ENCODE data around the gene IRF2BP2.
A peak's percentile ranks its signal among the peaks of the same experiment; 100 is the strongest.
"Not testable (repeated sequence)": the region's sequence is repeated elsewhere in the genome, so short reads cannot be mapped to it uniquely, and the experiment has no call there.

Gene IRF2BP2

DNA sequence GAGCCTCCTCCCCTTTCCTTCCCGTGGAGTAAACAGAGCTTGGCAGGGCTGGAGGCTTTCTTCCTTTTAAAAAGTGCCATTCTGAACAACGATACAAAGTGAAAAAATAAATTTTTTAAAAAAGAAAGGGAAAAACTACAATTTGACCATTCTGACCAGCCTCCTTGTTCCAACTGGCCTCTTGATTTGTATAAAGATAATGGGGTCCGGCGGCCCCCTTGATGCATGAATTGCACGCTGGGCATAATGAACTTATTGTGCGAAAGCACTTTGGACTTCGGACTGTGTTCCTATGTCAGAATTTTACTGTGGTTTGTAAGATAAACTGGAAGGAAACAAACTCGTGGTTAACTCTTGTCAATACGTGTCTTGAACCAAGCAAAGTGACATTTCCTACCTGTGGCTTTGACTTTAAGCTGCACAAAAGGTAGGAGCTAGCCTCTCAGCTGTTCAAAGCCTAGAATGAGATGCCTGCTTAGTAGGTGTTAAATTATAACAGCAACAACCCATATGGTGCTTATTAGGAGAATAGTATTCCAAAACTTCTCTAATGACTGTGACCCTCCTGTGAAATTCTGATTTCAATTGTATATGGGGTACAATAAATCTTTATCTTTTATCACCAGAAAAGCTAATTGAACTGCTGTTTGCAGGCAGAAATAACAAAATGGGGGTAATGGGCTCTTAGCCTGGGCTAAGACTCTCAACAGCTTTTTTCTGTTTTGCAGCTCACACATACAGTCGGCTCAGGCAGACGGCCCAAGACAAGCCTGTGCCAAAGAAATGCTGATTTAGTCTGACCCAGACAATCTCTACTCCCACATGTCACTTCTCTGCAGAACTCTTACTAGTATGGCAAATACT, 9.3 kb downstream of the IRF2BP2 start:
- peak; percentile 61 for DNase-seq

DNA sequence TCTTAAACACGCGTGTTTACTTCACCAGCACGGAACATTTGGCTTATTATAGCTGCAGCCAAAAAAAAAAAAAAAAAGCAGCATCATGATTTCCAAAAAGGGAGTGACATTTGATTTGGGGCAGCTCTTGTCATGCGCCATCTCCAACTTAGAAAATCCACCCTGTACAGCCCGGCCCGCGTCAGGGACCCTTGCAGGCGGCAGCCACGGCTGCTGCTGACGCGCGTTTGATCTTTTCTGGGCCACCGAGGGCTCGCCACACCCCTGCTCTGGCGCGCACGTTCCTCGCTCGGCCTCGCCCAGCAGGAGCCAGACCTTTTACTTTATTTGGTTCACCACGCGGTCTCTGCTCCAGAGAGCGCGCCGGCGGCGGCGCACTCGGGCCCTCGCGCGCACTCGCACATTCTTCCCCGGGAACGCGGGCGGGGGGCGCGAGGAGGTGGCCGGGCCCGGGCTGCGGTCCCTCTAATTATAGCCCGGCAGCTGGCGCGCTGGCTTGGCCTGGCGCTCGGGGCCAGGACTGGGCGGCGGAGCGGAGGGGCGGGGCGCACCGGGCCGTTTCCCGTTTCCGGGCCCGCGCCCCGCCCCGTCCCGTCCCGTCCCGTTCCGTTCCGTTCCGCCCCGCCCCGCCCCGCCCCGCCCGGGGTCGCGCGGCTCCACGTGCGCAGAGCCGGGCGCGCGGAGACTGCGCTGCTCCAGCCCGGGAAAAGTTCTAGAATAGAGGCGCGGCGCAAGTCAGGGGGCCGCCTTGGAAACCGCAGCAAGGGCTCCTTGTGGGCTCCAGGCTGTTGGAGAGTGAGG, 10.2 kb downstream of the IRF2BP2 start:
- peak; percentile 94 for DNase-seq

DNA sequence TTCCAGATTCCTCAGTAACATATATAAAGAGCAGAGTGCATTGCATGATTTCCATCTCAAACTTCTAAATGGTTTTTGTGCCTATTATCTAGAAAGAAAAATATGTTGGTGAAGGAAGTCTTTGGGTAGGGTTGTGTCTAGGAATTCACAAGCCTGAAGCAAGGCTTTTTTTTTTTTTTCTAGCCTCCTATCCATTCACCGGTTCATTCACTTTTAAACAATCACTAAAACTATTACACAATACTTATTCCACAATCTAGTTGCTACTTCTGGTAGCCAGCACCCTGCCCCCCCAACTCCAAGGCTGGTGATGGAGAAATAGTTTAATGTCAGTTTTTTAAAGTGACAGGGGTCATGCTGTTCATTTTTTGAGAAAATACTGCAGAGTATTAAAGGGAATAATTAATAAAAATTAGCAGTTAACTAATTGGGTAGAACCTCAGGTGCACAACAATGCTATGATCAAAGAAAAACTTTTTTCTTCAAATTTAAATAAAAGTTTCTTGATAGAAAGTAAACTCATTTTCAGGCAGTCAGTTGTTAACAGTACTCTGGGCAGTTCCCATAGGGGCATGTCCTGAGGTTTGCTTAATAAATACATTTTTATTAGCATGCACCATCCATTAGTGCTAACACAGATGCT, 10.9 kb downstream of the IRF2BP2 start:
- peak; percentile 70 for DNase-seq

DNA sequence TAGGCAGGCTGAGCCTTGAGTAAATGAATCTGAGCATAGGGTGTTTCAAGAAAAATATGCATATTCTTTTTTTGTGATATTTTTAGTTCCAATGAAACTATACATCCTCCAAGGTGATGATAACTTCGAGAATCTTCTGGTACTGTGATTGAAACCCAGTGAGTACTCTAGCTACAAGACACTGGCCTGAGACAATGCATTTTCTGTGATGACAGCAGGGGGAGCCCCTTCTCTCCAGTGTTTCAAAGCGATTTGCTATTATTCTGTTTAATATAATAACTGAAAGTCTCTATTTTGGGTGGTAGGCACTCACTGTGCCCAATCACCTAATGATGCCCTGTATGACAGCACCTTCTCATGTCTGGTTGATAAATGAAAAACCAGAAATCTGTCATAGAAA, 12.1 kb downstream of the IRF2BP2 start:
- DNase-seq = peak; percentile 87

DNA sequence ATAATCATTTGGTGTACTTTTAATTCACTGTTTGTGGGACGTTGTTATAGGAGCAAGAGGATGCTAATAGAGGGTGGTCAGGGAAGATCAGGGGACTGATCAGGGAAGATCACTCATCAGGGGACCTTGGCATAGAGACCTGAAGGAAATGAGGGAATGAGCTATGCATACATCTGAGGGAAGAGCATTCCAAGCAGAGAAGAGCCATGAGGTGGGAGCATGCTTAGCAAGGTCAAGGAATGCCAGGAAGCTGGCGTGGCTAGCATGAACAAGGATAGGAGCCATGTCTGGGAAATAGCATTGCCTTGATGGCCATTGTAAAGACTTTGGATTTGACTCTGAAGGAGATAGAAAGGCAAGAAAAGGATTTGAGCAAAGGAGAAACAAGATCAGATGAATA, 14.1 kb downstream of the IRF2BP2 start:
- DNase-seq = no peak

DNA sequence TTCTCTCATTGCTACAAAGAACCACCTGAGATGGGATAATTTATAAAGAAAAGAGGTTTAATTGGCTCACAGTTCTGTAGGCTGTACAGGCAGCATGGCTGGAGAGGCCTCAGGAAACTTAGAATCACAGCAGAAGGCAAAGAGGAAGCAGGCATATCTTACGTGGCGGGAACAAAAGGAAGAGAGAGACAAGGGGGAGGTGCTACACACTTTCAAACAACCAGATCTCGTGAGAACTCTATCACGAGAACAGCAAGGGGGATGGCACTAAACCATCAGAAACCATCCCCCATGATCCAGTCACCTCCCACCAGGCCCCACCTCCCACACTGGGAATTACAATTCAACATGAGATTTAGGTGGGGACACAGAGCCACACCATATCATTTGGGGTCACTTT, 15.4 kb downstream of the IRF2BP2 start:
- DNase-seq = not testable (repeated sequence)

DNA sequence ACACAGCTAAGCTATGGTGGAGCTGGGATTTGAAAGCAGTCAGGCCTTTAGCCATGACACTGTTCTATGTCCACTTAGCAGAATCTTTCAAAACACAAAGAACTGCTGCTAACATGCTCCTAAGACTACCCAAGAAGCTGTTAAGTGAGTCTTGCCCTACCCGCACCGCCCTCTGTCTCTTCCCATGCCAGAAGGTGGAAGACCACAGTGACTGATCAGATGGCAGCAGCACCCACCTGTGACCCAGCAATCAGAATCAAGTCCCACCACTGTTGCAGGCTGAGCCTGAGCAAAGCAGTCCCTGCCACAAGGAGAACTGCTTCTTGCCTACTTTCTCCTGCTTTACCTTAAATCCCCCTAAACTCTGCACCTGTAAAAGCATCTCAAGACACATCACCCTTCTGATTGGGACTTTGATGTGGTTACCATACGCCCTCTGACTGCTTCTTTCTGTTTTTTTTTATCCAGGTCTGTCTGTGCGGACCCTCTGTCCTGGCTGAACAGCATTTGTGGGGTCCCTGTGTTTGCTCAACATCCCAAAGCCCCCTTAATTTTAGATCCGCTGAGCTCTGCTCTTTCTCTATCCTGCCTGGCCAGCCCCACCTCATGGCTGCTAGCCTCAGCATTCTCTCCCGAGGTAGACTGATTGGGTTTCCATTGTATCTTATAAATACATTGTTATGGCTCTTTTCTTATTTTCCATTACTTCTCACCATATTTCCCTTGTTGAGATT, 16.0 kb downstream of the IRF2BP2 start:
- DNase-seq = no peak

DNA sequence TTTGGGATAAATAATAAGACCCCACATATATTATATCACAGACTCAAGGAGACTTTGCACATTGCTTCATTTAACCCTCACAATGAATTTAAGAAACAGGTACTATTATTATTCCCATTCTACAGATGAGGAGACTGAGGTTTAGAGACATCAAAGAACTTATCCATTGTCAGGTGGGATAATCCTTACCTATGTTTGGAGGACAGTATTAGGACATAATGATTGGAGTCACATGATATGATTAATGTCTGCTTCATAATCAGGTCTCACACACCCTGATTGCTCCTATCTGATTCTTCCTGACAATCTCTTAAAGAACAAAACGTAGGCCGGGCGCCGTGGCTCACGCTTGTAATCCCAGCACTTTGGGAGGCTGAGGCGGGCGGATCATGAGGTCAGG, 16.9 kb downstream of the IRF2BP2 start:
- no peak for DNase-seq

DNA sequence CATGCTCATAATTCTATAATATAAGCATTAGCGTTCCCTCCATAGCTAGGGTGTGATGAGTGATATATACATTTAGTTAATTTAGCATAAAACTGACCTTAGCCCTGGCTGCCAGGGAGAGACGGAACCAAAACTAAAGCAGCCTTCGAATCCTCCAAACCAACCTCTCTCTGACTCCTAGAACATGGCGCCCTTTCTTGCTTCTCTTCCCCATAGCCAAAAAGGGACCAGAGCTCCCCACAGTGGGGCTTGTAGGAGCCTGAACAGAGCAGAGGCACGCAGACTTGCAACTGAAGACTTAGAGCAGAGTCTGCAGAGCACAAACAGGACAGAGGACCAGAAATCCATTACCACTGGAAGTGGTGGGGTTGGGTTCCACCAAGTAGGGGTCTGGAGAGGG, 17.7 kb downstream of the IRF2BP2 start:
- peak; percentile 36 for DNase-seq

DNA sequence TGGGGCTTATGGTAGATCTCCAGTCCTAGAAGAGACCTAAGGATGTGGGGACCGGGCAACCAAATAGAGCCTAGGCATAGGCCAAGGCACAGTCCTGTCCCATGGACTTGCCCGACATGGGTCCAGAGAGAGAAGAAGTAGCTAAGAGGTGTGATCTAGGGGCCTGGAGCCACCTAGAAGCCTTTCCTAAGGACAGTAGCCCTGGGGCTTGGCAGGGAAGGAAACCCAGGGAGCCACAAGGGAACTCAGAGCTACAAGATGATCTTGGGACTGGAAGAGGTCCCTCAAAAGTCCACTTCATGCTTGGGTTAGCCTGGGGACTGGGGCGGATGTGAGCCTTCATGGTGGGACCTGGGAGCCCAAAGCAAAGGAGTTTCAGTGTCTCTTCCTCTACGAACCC, 18.8 kb downstream of the IRF2BP2 start:
- DNase-seq = no peak

DNA sequence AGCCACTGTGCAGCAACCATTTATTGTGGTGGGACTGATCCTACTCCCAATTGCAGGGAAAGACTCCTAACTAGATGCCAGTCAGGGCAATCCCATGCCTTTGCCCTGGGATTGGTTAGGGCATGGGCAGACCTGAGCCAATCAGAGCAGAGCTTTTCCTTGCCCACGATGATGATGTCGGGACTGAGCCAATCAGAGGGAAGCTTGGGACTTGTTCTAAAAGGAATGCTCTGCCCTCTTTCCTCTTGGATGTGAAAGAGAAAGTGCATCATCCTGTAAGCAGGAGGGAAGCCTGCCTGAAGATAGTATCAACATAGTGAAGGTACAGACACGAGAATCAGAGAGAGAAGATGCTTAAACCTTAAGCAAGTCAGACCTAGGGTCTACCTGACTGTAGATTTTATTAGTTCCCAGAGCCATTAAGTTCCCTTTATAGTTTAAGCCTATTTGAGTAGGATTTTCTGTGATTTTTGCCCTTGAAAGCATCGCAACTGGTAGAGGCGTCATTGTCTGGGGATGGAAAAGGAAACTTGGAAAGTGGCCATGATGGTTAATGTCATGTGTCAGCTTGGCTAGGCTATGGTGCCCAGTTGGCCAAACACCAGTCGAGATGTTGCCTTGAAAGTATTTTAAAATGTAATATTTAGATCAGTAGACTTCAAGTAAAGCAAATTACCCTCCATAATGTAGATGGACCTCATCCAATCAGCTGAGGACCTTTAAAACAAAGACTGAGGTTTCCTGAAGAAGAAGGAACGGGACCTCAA, 19.9 kb downstream of the IRF2BP2 start:
- DNase-seq = no peak

DNA sequence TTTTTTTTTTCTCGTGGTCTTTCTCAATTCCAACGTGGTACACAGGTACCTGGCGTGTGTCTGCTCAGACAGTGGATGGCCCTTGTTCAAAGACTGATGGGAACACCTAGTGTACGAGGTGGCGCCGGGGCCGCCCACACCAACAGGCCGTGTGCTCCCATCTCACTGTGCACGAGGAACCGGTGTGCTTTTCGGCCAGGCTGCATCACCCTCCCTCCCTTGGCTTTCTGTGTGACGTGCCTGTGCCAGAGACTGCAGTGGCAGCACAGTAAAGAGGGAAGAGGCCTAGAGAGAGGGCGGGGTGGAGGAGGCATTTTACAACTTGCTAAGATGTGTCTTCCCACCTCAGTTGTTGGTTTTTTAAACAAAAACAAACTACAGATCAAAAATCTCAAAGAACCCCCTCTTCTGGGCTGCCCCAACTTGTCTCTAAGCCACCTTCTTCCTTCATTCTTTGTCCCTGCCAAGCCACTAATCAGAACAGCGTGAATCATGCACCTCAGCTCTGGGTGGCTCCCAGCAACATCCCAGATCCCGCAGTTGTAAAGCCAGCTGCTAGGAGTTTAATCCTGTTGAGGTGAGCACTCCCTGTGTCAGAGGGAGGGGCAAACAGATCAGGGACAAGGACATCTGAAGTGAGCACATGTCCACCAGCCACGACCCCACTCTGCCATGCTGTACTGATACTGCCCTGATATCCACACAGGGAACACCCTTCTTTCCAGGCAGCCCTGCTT, 20.7 kb downstream of the IRF2BP2 start:
- DNase-seq = peak; percentile 12

DNA sequence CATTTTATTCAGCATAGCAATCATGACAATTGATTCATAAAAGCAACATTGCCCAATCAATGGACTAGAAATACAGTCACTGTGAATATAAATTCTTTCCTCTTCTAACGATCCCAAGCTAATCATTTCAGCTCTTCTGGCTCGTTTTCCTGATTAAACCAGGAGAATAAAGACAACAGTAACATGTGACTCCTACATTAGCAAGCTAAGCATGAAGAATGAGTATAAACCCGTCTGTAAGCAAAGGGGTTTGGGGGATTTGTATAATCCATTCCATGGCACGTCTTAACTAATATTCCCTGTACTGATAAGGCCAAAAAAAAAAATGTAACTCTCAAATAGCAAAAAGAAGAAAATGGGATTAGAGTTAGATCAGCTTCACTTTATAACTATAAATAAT, 21.6 kb downstream of the IRF2BP2 start:
- DNase-seq = no peak

DNA sequence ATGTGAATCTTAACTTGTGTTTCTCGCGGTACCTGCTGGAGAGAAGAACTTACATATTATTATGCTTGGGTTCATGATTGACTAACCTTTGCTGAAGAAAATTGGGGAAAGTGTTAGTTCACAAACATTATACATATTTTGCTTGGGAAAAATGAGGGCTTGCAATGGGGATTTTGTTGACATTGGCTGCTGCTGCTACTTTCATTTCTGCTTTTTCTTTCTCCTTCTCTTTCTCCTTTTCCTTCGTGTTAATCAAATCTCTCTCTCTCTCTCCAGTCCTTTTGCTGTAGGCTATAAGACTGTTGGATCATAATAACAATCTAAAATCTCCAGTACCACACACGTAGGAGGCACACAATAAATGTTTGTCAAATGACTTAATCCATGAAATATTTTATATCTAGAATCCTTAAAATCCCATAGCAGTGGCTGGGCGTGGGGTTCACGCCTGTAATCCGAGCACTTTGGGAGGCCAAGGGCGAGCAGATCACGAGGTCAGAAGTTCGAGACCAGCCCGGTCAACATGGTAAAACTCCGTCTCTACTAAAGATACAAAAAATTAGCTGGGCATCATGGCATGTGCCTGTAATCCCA, 23.0 kb downstream of the IRF2BP2 start:
- no peak for DNase-seq

DNA sequence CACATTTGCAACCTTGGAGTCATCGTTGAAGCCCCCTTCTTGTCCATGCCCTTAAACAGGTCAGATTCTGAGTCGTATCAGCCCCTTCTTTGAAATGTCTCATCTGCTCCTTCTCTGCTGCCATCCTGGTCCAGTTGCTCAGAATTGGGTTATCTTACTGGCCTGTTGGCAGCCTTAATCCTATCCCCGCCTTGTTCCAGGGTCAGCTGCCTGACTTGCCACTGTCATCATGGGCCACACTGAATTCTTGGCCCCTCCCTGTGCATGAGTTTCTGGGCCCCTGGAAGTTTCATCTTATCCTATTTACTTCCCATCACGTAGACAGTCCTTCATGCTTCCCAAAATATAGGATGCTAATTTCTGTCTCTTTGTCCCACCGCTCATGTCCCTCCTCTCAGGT, 23.7 kb downstream of the IRF2BP2 start:
- no peak for DNase-seq

DNA sequence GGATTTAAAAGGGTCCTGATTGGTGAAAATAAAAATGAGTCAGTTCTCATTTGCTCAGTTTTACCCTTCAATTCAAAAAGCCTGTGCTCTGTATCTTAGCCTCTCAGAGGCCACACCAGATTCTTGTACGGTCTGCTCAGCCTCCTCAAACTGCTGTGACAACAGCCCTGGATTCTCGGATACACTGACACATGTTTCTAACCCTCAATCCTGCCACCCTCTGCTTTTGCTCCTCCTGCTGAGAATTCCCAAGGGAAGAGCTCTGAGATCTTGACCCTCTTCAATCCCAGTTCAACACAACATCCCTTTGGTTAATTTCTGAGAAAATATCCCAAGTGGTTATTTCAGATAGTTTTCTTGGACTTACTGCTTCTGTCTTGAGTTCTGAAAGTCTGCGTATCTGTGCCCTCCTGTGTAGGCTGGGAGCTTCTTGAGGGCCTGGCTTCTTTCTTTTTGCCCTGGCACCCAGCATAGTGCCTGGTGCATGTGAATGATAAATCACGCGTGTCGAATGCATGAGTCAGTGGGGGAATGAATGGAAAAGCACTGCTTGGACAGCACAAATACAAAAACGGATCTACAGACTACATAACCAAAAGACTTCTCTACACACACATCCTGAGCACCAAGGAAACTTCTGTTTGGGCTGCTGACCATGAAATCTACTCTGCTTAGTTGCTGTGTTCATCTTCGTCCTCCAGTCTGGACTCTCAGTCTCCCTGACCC, 24.5 kb downstream of the IRF2BP2 start:
- no peak for DNase-seq

DNA sequence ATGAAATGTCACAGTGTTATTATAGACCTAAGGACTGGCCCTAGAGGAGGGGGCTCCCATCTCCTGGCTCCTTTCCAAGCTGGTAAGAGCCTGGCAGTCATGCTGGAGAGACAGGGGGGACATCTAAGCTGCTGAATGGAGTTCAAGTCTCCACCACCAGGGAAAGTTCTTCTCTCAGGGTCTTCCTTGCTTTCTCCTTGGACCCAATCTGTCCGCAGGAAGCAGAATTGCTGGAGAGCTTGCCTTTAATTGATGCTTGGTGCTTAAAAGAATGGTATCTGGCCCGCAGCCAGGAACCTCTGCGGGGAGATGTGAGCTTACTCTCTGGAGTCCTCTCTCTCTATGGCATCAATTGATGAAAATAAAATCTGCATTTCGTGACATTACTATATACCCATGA, 25.1 kb downstream of the IRF2BP2 start:
- no peak for DNase-seq

DNA sequence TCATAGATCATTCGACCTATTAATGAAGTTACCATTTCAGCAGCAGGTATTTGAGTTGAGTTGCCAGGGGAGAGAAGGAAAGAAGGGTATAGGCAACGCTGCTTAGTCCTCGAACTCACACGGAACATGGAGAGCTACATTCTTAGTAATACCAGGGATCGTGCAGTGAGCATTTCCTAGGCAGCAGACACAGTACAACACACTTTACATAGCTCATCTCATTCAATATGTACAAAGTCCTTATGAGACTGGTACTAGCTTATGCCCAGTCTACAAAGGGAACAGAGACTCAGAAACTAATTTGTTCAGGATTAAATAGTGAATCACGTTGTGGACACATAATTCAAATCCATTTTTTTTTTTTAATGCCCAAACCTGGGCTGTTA, 25.6 kb downstream of the IRF2BP2 start:
- DNase-seq = no peak

DNA sequence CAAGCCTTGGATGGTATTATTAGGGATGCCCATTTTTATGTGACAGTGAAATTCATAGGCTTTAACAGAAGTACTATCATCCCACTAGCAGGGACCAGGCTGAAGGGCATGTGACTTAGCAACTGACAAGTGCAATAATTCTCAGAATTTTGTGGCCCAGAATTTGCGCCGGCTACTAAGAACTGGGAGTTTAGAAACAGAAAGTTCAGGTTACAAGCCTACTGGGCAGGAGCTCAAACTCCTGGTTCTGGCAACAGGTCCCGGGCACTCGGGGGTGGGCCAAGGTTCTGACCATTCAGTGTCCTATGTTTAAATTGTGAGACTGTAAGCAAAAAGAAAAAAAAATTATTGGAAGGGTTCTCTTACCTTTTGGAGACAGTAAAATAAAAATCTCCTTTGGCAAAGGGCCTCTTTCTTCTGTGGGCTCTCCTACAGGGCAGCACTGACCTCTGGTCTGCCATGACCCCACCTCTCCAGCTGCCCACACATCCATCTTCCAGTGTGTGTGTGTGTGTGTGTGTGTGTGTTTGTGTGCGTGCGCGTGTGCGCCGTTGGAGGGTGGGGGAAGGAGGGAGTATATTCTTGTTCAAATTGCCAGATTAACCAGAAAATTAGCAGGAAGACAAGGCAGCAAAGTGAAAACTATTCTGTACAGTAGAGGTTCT, 26.1 kb downstream of the IRF2BP2 start:
- peak; percentile 65 for DNase-seq
